ENCODE results near the gene TMPO. TPM values are rescaled to one million over a fixed set of nuclear protein-coding genes. Genes with fewer than 3 reads are reported as not detected.
"Not testable (repeated sequence)": the region's sequence is repeated elsewhere in the genome, so short reads cannot be mapped to it uniquely, and the experiment has no call there.

The TMPO gene
- total RNA-seq, 1 experiment from 2014 or later, result 202 TPM

DNA sequence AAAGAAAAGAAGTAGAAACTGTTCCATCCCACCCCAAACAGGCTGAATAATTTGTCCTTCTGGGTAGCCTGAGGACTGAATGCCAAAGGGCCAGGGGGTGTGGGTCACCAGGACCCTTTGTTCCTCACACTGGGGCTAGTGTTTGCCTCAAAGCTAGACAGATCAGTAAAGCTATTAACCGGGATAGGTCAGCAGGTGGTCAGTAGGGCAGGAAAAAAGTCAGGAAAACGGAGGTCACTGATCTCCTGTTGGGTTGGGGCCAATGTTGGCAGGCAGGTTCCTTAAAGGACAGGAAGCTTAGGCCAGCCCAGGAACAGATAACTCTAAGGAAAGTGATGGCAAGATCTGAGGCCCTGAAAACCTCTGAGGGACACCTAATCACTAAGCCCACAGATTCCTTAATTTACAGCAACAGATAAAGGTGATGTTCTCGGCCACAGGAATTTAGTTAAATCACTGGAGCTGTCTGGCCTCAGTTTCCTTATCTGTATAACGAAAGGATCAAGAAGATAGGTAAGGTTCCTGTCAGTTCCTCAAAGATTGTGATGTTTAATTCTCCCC is 22.7 kb upstream of the TMPO start:
- no peak overlapping the region for H3T11ph ChIP-seq (ENCODE audit: low read length)
- Mint-ChIP-seq H3K27me3 (ENCODE audit: low read depth) (no peaks in the 10 kb centered on the region), H3K27ac (peak overlapping the region; percentile 19 to 94 (median 55); a peak in 4 of 7 replicates), H3K36me3 (ENCODE audit: insufficient read depth in 1 of 3, low read depth in 3 of 3) (no peaks in the 10 kb centered on the region; a peak in 1 of 7 replicates), H3K9me3 (no peaks in the 10 kb centered on the region), H3K4me1 (peaks cover 28 to 40% of the 10 kb centered on the region in 2 experiments), H3K4me3 (peak overlapping the region in 1 of 2 experiments; percentile 13; a peak in 1 of 5 replicates)
- H3K18ac ChIP-seq (ENCODE audit: insufficient read length, low read depth, low read length), result no peak overlapping the region
- H2BK12ac ChIP-seq (ENCODE audit: insufficient read length, low read depth, low read length), result no peak overlapping the region
- no peak overlapping the region for H3K56ac ChIP-seq (ENCODE audit: insufficient read length, low read depth, low read length)
- no peaks in the 10 kb centered on the region for H3K23me2 ChIP-seq (ENCODE audit: insufficient read length, low read depth, low read length, poor library complexity, severe bottlenecking)
- WGBS (ENCODE audit: extremely low coverage, insufficient read length, low lambda C conversion rate), result no CpG with 5 or more reads among the region's 4 CpGs
- no peak overlapping the region for H2BK5ac ChIP-seq (ENCODE audit: insufficient read length, low read length)
- DNase-seq, result no peak
- no peak overlapping the region for H2AK5ac ChIP-seq (ENCODE audit: insufficient read length, low read length)
- no peaks in the 10 kb centered on the region for H3K27me3 ChIP-seq (ENCODE audit: insufficient read depth, low read length)
- no peaks in the 10 kb centered on the region for H3K9me3 ChIP-seq (ENCODE audit: control insufficient read depth, low read depth, low read length)
- no peak overlapping the region for H2AFZ ChIP-seq (ENCODE audit: low read length)
- no peaks in the 10 kb centered on the region for H4K20me1 ChIP-seq (ENCODE audit: control insufficient read depth, insufficient read depth, insufficient read length)
- H3K4me1 ChIP-seq (ENCODE audit: insufficient read depth, low read length), result peaks cover 8% of the 10 kb centered on the region; the same call in 1 of the 2 replicates
- H4K91ac ChIP-seq (ENCODE audit: insufficient read length, low read depth, low read length), result no peak overlapping the region
- H3K4me2 ChIP-seq (ENCODE audit: insufficient read depth, insufficient read length, low read length), result no peak overlapping the region
- H2BK20ac ChIP-seq (ENCODE audit: low read depth, low read length, poor library complexity, severe bottlenecking), result no peak overlapping the region
- H3K23ac ChIP-seq (ENCODE audit: insufficient read length, low read depth, low read length), result no peak overlapping the region
- H2BK120ac ChIP-seq (ENCODE audit: low read depth, low read length, poor library complexity, severe bottlenecking), result no peak overlapping the region
- H3K4ac ChIP-seq (ENCODE audit: low read depth, low read length), result no peak overlapping the region
- no peak overlapping the region for H3K14ac ChIP-seq (ENCODE audit: insufficient read depth, low read length)
- H4K8ac ChIP-seq (replicated peaks; ENCODE audit: insufficient read length, low read depth, low read length), result no peak overlapping the region
- H4K5ac ChIP-seq (ENCODE audit: insufficient read length, low read depth, low read length), result no peak overlapping the region
- H2BK15ac ChIP-seq (ENCODE audit: low read depth, low read length), result no peak overlapping the region
- H3K9ac ChIP-seq (ENCODE audit: extremely low read depth, insufficient read length, low read length), result no peak overlapping the region
- no peaks in the 10 kb centered on the region for H3K79me1 ChIP-seq (ENCODE audit: insufficient read depth, low read depth, low read length, poor library complexity, severe bottlenecking)
- H3K27ac ChIP-seq (ENCODE audit: insufficient read length, low read depth, low read length), result no peak overlapping the region
- TF ChIP-seq, protein P1, sequence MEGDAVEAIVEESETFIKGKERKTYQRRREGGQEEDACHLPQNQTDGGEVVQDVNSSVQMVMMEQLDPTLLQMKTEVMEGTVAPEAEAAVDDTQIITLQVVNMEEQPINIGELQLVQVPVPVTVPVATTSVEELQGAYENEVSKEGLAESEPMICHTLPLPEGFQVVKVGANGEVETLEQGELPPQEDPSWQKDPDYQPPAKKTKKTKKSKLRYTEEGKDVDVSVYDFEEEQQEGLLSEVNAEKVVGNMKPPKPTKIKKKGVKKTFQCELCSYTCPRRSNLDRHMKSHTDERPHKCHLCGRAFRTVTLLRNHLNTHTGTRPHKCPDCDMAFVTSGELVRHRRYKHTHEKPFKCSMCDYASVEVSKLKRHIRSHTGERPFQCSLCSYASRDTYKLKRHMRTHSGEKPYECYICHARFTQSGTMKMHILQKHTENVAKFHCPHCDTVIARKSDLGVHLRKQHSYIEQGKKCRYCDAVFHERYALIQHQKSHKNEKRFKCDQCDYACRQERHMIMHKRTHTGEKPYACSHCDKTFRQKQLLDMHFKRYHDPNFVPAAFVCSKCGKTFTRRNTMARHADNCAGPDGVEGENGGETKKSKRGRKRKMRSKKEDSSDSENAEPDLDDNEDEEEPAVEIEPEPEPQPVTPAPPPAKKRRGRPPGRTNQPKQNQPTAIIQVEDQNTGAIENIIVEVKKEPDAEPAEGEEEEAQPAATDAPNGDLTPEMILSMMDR (conservative IDR thresholded peaks at IDR 0.05), result no peak
- H3K79me2 ChIP-seq (ENCODE audit: insufficient read depth, low read length), result no peaks in the 10 kb centered on the region

- not testable (repeated sequence) for H3K79me2 ChIP-seq (ENCODE audit: insufficient read depth, low read length); H3K27me3 ChIP-seq (ENCODE audit: insufficient read depth, low read length); H3K27ac ChIP-seq (ENCODE audit: insufficient read length, low read depth, low read length); H2AK5ac ChIP-seq (ENCODE audit: insufficient read length, low read length); H3K9me3 ChIP-seq (ENCODE audit: control insufficient read depth, low read depth, low read length); H3K36me3 Mint-ChIP-seq (ENCODE audit: insufficient read depth in 1 of 3, low read depth in 3 of 3); H2BK20ac ChIP-seq (ENCODE audit: low read depth, low read length, poor library complexity, severe bottlenecking); H3K23ac ChIP-seq (ENCODE audit: insufficient read length, low read depth, low read length); H3K18ac ChIP-seq (ENCODE audit: insufficient read length, low read depth, low read length); H4K5ac ChIP-seq (ENCODE audit: insufficient read length, low read depth, low read length); H4K8ac ChIP-seq (replicated peaks; ENCODE audit: insufficient read length, low read depth, low read length); H3K23me2 ChIP-seq (ENCODE audit: insufficient read length, low read depth, low read length, poor library complexity, severe bottlenecking); H3K4me1 Mint-ChIP-seq; H3K27ac Mint-ChIP-seq; H2BK15ac ChIP-seq (ENCODE audit: low read depth, low read length); H3K14ac ChIP-seq (ENCODE audit: insufficient read depth, low read length); H3K56ac ChIP-seq (ENCODE audit: insufficient read length, low read depth, low read length); H3K4ac ChIP-seq (ENCODE audit: low read depth, low read length); H3K9ac ChIP-seq (ENCODE audit: extremely low read depth, insufficient read length, low read length); H3K9me3 Mint-ChIP-seq; H4K20me1 ChIP-seq (ENCODE audit: control insufficient read depth, insufficient read depth, insufficient read length); H2AFZ ChIP-seq (ENCODE audit: low read length); H3K4me1 ChIP-seq (ENCODE audit: insufficient read depth, low read length); H2BK120ac ChIP-seq (ENCODE audit: low read depth, low read length, poor library complexity, severe bottlenecking); DNase-seq; H3K4me2 ChIP-seq (ENCODE audit: insufficient read depth, insufficient read length, low read length); H3K79me1 ChIP-seq (ENCODE audit: insufficient read depth, low read depth, low read length, poor library complexity, severe bottlenecking); H4K91ac ChIP-seq (ENCODE audit: insufficient read length, low read depth, low read length); H2BK12ac ChIP-seq (ENCODE audit: insufficient read length, low read depth, low read length); H3T11ph ChIP-seq (ENCODE audit: low read length); H2BK5ac ChIP-seq (ENCODE audit: insufficient read length, low read length)
- no CpG with 5 or more reads among the region's 15 CpGs for WGBS (ENCODE audit: extremely low coverage, insufficient read length, low lambda C conversion rate)
- Mint-ChIP-seq H3K27me3 (ENCODE audit: low read depth) (peaks cover 10% of the 10 kb centered on the region), H3K4me3 (peak overlapping the region; percentile 23 to 38; a peak in 2 of 5 replicates)
Observed at GRCh38 chr12:98501266-98501629, 14.1 kb upstream of the TMPO start.
